ENCODE measurements around the gene USP12.

DNA sequence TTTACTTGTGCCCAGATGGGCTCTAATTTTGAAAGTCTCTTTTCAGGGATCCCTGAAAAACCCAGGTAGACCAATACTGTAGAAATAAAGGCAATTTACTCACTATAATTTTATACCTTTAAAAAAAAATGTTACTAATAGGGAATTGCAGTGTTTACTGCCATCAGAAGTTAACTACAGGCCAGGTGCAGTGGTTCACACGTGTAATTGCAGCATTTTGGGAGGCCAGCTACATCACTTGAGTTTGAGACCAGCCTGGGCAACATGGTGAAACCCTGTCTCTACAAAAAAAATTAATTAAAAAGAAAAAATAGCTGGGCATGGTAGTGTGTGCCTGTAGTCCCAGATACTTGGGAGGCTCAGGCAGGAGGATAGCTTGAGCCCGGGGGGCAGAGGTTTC, 10.2 kb downstream of the USP12 start:
- TF ChIP-seq, protein P1, sequence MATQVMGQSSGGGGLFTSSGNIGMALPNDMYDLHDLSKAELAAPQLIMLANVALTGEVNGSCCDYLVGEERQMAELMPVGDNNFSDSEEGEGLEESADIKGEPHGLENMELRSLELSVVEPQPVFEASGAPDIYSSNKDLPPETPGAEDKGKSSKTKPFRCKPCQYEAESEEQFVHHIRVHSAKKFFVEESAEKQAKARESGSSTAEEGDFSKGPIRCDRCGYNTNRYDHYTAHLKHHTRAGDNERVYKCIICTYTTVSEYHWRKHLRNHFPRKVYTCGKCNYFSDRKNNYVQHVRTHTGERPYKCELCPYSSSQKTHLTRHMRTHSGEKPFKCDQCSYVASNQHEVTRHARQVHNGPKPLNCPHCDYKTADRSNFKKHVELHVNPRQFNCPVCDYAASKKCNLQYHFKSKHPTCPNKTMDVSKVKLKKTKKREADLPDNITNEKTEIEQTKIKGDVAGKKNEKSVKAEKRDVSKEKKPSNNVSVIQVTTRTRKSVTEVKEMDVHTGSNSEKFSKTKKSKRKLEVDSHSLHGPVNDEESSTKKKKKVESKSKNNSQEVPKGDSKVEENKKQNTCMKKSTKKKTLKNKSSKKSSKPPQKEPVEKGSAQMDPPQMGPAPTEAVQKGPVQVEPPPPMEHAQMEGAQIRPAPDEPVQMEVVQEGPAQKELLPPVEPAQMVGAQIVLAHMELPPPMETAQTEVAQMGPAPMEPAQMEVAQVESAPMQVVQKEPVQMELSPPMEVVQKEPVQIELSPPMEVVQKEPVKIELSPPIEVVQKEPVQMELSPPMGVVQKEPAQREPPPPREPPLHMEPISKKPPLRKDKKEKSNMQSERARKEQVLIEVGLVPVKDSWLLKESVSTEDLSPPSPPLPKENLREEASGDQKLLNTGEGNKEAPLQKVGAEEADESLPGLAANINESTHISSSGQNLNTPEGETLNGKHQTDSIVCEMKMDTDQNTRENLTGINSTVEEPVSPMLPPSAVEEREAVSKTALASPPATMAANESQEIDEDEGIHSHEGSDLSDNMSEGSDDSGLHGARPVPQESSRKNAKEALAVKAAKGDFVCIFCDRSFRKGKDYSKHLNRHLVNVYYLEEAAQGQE (IDR thresholded peaks at IDR 0.05), result no peak
- TF ChIP-seq, protein P2, sequence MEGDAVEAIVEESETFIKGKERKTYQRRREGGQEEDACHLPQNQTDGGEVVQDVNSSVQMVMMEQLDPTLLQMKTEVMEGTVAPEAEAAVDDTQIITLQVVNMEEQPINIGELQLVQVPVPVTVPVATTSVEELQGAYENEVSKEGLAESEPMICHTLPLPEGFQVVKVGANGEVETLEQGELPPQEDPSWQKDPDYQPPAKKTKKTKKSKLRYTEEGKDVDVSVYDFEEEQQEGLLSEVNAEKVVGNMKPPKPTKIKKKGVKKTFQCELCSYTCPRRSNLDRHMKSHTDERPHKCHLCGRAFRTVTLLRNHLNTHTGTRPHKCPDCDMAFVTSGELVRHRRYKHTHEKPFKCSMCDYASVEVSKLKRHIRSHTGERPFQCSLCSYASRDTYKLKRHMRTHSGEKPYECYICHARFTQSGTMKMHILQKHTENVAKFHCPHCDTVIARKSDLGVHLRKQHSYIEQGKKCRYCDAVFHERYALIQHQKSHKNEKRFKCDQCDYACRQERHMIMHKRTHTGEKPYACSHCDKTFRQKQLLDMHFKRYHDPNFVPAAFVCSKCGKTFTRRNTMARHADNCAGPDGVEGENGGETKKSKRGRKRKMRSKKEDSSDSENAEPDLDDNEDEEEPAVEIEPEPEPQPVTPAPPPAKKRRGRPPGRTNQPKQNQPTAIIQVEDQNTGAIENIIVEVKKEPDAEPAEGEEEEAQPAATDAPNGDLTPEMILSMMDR (IDR thresholded peaks at IDR 0.05; ENCODE audit: low read depth, low read length, missing input control), result no peak
- TF ChIP-seq TAF1 (conservative IDR thresholded peaks at IDR 0.05) (no peak), YY1 (IDR thresholded peaks at IDR 0.05) (no peak), GABPA (IDR thresholded peaks at IDR 0.05 in 1 of 2, conservative IDR thresholded peaks at IDR 0.05 in 1 of 2) (no peak), EGR1 (IDR thresholded peaks at IDR 0.05; ENCODE audit: low read depth in 2 of 2) (no peak), HNF4G (IDR thresholded peaks at IDR 0.05) (no peak), SP1 (IDR thresholded peaks at IDR 0.05) (no peak)
- TF ChIP-seq, protein P3, sequence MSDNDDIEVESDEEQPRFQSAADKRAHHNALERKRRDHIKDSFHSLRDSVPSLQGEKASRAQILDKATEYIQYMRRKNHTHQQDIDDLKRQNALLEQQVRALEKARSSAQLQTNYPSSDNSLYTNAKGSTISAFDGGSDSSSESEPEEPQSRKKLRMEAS (IDR thresholded peaks at IDR 0.05), result no peak

Data from liver (tissue), 3 donors.